OCI-LY7 (cell line): ENCODE data around the gene PLCB1.

Experiments
- CTCF ChIP-seq: fragments of 200-600 bp; sonication (generic); conservative IDR thresholded peaks from 2 replicates; pipeline ENCODE4 v1.5.1; 2014; ENCODE audit warnings: mild to moderate bottlenecking, antibody characterized with exemption, low read length, moderate library complexity, mixed read lengths
- EZH2phosphoT487 ChIP-seq: fragments of 200-600 bp; sonication (generic); IDR thresholded peaks from 2 replicates; pipeline ENCODE4 v1.6.1; 2018; ENCODE audit warnings: low read depth, borderline replicate concordance, mild to moderate bottlenecking, mixed run types, antibody characterized with exemption, low read length, moderate library complexity, mixed read lengths

- TF ChIP-seq CTCF (no peak), EZH2phosphoT487 (no peak)
Measured at GRCh38 chr20:8170921-8171320, 38.9 kb downstream of the PLCB1 start.
